PFSK-1 (cell line): Measurements from ENCODE around the gene MPPE1.

ENCODE experiments used
- POLR2AphosphoS5 ChIP-seq: IDR thresholded peaks from 2 replicates; pipeline ENCODE4 v1.6.1; 2012; ENCODE audit warnings: low read depth, mild to moderate bottlenecking, control low read depth, low read length, moderate library complexity
- SIN3A ChIP-seq: IDR thresholded peaks from 2 replicates; pipeline ENCODE4 v1.6.1; 2012; ENCODE audit warnings: mild to moderate bottlenecking, low read length, moderate library complexity, borderline replicate concordance; ENCODE audit not compliant: insufficient read depth

GRCh38 chr18:11850821-11851145 lies 57.3 kb downstream of the MPPE1 start:
- TF ChIP-seq SIN3A, result no peak
- TF ChIP-seq POLR2AphosphoS5, result no peak
